ENCODE measurements around the gene PTPRD.

The PTPRD gene

GRCh38 chr9:9997585-9997984 lies 615.2 kb downstream of the PTPRD start:
- DNase-seq (ENCODE audit: low spot score): no peak
- in situ Hi-C loops (cut with MboI; ENCODE audit: low pct_unique_long_range_greater_than_20kb, low sequenced_read_pairs, unreplicated experiment): no loop called here
- TF ChIP-seq, protein P1, sequence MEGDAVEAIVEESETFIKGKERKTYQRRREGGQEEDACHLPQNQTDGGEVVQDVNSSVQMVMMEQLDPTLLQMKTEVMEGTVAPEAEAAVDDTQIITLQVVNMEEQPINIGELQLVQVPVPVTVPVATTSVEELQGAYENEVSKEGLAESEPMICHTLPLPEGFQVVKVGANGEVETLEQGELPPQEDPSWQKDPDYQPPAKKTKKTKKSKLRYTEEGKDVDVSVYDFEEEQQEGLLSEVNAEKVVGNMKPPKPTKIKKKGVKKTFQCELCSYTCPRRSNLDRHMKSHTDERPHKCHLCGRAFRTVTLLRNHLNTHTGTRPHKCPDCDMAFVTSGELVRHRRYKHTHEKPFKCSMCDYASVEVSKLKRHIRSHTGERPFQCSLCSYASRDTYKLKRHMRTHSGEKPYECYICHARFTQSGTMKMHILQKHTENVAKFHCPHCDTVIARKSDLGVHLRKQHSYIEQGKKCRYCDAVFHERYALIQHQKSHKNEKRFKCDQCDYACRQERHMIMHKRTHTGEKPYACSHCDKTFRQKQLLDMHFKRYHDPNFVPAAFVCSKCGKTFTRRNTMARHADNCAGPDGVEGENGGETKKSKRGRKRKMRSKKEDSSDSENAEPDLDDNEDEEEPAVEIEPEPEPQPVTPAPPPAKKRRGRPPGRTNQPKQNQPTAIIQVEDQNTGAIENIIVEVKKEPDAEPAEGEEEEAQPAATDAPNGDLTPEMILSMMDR (IDR thresholded peaks at IDR 0.05; ENCODE audit: extremely low read depth, insufficient read depth, missing control alignments): no peak

DNA sequence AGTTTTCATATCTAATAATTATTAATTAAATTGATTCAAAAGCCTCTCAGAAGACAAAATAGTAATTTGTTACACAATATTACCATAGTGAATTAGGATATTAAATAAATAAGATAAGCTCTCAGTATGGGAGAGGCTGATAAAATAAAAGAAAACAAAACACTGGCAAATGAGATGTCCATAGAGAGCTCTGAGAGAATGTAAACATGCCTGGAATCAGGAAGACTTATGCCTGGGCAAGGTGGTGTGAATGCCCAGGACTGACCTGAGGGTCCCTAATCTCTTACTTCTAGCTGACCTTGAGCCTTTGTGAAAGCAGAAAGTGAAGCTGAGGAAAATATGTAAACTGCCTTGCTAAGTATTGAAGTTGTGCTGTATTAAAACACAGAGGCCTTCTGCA lies 616.5 kb downstream of the PTPRD start:
- TF ChIP-seq, protein P1 (IDR thresholded peaks at IDR 0.05; ENCODE audit: extremely low read depth, insufficient read depth, missing control alignments): no peak
- in situ Hi-C loops (cut with MboI; ENCODE audit: low pct_unique_long_range_greater_than_20kb, low sequenced_read_pairs, unreplicated experiment): no loop called here
- DNase-seq (ENCODE audit: low spot score): no peak

GRCh38 chr9:9992936-9993335 lies 619.9 kb downstream of the PTPRD start:
- TF ChIP-seq, protein P1 (IDR thresholded peaks at IDR 0.05; ENCODE audit: extremely low read depth, insufficient read depth, missing control alignments): no peak
- in situ Hi-C loops (cut with MboI; ENCODE audit: low pct_unique_long_range_greater_than_20kb, low sequenced_read_pairs, unreplicated experiment): no loop called here
- DNase-seq (ENCODE audit: low spot score): no peak

- no peak for DNase-seq (ENCODE audit: low spot score)
- in situ Hi-C loops (cut with MboI; ENCODE audit: low pct_unique_long_range_greater_than_20kb, low sequenced_read_pairs, unreplicated experiment): no loop called here
- TF ChIP-seq, protein P1 (IDR thresholded peaks at IDR 0.05; ENCODE audit: extremely low read depth, insufficient read depth, missing control alignments): no peak
Measured at GRCh38 chr9:9973062-9973461, 639.7 kb downstream of the PTPRD start.

GRCh38 chr9:9970514-9970913 lies 642.3 kb downstream of the PTPRD start:
- DNase-seq (ENCODE audit: low spot score): no peak
- TF ChIP-seq, protein P1 (IDR thresholded peaks at IDR 0.05; ENCODE audit: extremely low read depth, insufficient read depth, missing control alignments): no peak
- in situ Hi-C loops (cut with MboI; ENCODE audit: low pct_unique_long_range_greater_than_20kb, low sequenced_read_pairs, unreplicated experiment): no loop called here

DNA sequence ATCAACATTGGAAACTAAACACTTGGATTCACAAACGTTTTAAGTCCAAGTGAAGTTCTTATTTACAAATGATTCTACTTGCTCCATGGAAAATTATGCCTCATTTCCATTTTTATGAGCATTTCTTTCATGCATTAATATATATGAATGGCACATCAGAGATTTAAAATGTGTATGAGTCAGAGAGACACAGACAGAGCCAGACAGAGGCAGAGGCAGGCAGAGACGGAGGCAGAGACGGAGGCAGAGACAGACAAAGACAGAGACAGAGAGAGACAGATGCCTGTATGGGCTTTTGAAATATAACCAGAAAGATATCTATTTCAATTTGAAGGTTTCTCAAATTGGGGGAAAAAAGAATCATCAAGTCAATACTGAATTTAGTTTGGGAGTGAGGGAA lies 649.0 kb downstream of the PTPRD start:
- in situ Hi-C loops (cut with MboI; ENCODE audit: low pct_unique_long_range_greater_than_20kb, low sequenced_read_pairs, unreplicated experiment): no loop called here
- TF ChIP-seq, protein P1 (IDR thresholded peaks at IDR 0.05; ENCODE audit: extremely low read depth, insufficient read depth, missing control alignments): no peak
- no peak for DNase-seq (ENCODE audit: low spot score)

- TF ChIP-seq, protein P1 (IDR thresholded peaks at IDR 0.05; ENCODE audit: extremely low read depth, insufficient read depth, missing control alignments): no peak
- in situ Hi-C loops (cut with MboI; ENCODE audit: low pct_unique_long_range_greater_than_20kb, low sequenced_read_pairs, unreplicated experiment): no loop called here
- no peak for DNase-seq (ENCODE audit: low spot score)
Measured at GRCh38 chr9:9961934-9962333, 650.9 kb downstream of the PTPRD start.

Data from GM13977 (cell line).